ENCODE measurements around the gene CAAP1.
"Not testable (repeated sequence)": the region's sequence is repeated elsewhere in the genome, so short reads cannot be mapped to it uniquely, and the experiment has no call there.

The CAAP1 gene, protein sequence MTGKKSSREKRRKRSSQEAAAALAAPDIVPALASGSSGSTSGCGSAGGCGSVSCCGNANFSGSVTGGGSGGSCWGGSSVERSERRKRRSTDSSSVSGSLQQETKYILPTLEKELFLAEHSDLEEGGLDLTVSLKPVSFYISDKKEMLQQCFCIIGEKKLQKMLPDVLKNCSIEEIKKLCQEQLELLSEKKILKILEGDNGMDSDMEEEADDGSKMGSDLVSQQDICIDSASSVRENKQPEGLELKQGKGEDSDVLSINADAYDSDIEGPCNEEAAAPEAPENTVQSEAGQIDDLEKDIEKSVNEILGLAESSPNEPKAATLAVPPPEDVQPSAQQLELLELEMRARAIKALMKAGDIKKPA

DNA sequence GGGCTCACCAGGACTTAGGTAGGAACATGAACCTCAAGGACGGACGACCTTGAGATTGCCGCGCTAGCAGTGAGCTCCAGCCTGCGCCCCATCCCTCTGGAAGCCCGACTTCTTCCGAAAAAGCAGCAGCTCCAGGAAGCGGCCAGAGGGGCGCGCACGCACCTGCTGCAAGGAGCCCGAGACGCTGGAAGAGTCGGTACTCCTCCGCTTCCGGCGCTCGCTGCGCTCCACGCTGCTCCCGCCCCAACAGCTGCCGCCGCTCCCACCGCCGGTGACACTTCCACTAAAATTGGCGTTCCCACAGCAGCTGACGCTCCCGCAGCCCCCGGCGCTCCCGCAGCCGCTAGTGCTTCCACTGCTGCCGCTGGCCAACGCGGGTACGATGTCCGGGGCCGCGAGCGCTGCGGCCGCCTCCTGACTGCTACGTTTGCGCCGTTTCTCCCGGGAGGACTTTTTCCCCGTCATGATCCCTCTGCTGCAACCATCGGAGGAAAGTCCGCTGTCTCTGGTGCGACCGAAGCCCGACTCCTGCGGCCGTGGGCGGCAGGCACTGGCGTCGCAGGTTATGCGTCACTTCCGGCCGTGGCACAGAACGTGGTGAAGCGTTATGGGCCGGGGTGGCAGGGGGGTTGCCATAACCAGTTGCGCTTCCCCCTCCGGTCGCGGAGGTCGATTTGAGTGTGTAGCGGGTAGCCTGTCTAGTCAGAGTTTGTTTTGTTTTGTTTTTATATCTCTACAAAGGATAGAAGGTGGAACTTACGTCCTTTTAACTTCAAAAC lies at the start of gene CAAP1:
Gene CAAP1, minus strand, starts transcription at position 552 of the 779 bp plus-strand sequence. Its CDS starts 87 bp downstream, at position 465.
- DNase-seq: peak; percentile 22 to 94 (median 84)

DNA sequence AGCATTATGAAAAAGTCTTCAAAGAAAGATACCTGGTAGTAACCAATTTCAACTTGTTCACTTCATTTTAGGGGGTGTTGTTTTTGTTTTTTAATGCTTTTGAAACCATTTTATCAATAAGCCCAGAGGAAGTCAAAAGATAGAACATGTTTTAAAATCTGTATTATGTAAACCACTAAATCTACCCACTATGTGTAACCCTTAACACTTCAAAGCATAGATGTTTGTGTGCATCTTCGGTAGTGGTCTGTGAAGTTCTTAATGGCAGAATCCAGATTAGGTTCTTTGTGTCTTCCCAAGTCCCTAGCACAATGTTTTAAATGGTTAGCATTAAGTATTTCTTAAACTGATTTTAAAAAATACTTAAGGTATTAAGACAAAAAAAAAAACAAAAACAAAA lies 48.2 kb upstream of the CAAP1 start:
- DNase-seq: no peak

DNA sequence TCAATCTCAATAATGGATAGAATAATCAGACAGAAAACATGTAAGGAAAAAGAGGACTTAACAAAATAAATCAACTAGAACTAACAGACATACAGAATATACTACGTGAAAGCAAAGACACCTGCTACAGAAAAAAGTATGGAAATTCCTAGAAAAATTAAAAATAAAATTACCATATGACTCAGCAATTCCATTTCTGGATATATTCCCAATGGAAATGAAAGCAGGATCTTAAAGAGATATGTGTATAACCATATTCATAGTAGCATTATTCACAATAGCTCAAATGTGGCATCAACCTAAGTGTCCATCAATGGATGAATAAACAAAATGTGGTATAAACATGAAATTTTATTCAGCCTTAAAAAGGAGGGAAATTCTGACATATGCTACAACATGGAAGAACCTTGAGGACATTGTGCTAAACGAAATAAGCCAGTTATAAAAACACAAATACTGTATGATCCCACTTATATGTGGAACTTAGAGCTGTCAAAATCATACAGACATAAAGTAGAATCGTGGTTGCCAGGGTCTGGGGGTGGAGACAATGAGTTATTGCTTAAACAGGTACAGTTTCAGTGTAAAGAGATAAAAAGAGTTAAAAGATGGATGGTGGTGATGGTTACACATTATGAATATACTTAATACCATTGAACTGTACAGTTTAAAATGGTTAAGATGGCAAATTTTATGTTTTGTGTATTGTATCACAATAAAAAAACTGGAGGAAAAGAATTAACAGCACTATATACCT lies 47.5 kb upstream of the CAAP1 start:
- no peak for DNase-seq

DNA sequence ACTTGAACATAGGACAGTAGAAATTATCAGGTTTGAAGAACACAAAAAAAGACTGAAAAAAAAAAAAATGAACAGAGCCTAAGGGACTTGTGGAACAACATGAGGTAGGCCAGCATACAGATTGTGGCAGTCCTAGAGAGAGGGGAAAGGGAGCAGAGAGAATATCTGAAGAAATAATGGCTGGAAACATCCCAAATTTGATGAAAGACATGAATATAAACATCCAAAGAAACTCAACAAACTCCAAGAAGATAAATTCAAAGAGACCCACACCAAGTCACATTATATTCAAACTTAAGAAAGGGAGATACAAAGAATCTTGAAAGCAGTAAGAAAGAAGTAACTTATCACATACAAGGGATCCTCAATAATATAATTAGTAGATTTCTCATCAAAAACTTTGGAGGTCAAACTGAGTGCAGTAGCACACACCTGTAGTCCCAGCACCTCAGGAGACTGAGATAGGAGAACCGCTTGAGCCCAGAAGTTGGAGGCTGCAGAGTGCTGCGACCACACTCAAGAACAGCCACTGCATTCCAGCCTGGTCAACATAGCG lies 45.3 kb upstream of the CAAP1 start:
- DNase-seq: no peak

DNA sequence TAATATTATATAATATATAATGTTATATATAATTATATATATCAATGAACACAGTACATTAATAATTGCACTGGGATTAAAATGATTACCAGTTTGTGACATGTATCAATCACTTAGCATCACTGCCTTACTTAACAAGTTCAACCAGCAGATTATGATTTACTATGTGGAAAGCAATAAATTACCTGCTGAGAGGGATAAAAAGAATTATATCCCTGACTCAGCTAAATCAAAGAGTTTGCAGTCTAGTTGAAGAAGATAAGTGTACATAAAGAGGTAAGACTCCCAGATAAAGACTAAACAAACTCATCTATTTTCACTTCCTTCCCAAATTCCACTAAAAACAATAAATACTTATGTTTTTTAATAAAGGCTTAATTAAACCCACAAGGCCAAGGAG lies 43.2 kb upstream of the CAAP1 start:
- DNase-seq: no peak

DNA sequence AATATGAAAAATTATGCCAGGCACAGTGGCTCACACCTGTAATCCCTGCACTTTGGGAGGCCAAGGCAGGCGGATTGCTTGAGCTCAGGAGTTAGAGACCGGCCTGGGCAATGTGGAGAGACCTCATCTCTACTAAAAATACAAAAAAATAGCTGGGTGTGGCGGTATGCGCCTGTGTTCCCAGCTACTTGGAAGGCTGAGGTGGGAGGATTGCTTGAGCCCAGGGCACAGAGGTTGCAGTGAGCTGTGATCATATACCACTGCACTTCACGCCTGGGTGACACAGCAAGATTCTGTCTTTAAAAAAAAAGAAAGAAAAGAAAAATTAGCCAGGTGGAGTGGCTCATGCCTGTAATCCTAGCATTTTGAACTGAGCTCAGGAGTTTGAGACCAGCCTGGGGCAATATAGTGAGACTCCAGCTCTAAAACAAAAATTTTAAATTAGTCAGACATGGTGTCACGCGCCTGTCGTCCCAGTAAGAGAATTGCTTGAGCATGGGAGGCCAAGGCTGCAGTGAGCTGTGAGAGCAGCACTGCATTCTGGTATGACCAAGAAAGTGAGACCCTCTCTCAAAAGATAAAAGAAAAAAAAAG lies 36.4 kb upstream of the CAAP1 start:
- DNase-seq: no peak

DNA sequence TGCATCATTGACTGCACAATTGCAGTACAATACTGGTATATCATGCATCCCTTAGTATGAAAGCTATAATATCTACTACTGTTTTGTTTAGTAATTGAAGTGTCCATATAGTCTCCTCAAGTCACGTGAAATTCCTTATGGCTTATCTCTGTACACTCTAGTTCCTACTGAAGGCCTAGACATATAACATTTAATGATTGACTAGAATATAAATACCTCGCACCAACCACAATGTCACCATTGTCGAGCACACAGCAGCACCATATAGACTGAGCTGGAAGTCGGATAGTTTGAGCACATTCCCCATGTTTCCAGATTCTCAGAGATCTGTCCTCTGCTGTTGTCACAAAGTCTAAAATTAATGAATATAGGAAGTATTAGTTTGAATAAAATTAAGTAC lies 33.0 kb upstream of the CAAP1 start:
- no peak for DNase-seq

DNA sequence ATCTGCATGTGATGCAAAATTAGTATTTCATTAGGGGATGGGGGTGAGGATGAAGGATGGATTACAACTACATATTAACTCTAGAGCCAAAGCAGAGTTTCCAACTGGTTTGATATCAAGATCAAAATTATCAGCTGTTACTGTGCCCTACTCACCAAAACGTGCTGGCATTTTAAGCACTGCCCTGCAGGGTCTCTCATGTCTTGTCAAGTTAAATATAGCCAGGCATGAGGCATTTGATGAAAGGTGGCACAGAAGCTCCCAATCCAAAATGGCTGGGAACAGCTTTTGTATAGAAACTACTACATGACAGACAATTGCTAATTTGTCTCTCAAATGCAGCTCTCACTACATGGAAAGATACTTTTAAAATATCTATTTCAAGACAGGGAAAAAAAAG lies 27.1 kb upstream of the CAAP1 start:
- no peak for DNase-seq

DNA sequence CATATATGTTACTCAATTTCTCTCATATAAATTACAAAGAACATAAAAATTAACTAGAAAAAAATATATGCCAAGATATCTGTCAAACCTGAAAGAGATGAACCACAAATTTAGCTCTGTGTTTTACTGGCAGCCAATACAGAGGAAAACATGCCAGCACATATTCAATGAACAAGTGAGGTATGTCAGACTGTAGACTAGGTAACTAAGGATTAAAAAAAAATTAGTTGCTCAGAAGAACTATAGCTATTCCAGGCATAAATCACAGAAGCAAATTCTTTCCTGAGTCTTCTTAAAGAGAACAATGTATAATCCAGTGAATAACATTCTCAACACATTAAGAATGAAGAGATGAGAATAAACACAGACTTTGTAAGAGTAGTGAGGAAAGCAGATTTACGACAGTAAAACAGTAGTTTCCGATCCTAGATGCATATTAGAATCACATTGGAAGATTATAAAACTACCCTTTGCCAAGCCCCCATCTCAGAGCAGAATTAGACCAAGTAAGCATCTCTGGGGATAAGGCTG lies 20.6 kb upstream of the CAAP1 start:
- no peak for DNase-seq

DNA sequence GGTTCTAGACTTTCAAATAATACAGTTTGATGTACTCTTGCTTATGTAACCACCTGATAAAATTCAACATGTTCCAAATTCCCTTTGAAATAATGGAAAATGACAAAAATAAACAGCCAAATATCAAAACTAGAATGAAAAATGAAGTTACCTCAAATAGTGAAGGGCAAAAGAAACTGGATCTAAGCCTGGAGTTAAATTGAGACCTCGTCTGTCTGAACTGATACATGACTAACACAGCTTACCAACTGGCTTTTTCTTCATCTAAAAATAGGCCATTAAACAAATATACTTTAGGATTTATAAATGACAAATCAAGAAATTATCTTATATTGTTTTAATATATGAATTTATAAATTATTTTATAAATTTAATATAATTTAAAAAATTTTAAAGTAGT lies 12.1 kb upstream of the CAAP1 start:
- DNase-seq: no peak

DNA sequence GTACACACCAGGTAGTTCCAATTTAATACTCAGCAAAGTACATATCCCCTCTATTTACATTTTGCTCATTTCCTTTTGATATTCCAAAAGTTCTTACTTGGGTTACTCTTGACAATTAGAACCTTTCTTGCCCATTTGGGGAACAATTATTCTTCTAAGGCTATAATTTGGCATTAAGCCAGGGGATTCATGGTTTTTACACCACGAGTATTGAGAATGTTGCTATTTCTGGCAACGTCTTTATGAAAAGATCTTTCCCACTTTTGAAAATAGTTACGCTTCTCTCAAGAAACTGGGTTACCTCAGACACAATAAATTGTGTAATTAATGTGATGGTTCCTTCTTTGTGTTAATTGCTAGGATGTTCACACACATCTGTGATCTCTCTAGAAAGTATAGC lies 11.5 kb upstream of the CAAP1 start:
- no peak for DNase-seq

DNA sequence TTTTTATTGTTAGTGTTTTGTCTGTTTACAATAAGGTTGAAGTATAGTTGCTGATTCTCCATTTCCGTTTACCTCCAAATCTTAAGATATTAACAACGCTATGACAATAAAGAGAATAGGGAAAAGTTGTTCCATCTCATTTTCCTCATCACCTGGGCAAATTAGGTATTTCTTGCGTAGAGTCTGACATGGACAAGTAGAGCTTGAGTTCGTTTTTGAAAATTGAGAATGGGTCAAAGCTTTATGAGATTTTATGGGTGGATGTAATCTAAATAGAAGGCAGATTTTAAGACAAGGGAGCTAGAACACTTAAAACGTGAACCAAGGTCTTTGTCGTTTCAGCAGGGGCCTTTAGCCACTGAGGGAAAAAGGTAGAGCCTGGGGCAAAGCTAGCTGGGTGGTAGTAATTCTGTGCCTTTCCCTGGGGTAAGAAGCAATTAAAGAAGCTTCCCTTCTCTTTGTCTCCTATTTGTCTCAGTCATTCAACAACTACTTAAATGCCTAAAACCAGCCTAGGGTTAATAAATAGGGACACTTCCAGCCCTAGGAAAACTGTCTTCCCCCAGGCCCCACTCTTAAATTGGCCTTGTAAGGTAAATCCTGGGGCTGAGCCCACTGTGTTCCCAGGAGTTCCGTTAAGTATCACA lies 551 bp upstream of the CAAP1 start:
- DNase-seq: no peak

DNA sequence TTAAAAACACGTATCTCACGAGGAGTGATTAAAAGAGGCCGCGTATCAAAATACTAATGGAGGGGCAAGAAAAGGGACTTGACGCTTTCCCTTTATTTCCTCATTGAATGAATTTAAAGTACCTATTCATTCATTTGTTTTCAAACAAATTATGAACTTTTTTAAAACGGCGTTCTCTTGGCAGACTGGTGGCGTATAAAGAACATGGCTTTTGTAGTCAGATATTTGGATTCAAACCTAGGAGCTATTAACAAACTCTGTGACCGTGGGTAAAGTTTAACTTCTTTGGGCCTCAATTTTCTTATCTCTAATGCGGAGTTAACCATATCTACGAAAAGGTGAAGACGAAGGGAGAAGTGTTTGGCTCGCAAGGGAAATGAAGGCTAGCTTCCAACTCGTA lies 876 bp downstream of the CAAP1 start:
- no peak for DNase-seq

DNA sequence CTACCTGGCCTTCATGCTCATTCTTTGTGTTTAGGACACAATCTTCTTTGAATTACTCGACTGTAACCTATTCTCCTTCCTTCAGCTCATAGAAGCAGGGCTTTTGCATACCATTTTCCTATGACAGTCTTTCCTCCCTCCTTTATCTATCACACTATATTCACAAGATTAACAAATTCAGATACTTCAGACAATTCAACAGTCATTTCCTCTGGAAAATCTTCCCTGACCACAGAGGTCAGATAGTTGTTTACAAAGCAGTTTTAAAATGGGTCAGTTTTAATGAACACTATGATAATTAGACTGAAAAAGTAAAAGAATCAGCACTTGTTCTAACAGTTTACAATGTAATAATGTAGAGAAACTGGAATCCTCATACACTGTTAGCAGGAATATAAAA lies 4.3 kb downstream of the CAAP1 start:
- DNase-seq: no peak

DNA sequence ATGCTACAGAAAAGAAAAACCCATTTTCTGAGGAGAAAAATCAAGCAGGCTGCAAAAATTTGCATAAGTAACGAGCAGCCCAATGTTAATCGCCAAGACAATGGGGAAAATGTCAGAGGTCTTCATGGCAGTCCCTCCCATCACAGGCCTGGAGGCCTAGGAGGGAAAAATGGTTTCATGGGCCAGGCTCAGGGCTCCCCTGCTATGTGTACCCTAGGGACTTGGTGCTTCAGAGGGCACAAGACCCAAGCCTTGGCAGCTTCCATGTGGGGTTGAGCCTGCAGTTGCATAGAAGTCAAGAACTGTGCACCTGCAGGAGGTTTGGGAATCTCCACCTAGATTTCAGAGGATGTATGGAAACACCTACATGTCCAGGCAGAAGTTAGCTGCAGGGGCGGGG lies 10.4 kb downstream of the CAAP1 start:
- no peak for DNase-seq

DNA sequence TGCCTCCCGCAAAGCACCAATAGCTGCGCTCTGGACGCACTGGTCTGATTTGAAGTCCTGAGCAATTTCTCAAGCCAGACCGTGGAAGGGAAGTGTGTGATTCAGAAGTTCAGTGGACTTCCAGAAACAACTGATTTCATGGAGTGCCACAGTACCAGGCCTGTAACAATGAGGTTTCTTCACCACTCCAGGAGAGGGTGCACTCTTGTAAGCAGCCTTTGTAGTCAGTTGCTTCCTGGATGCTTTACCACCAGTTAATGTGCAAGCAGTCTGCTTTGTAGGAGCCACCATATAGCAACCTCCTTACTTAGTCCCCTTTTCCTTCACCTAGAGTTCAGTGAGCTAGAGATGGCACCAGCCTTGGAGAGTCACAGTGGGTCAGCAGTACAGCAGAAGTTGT lies 12.3 kb downstream of the CAAP1 start:
- DNase-seq: no peak

DNA sequence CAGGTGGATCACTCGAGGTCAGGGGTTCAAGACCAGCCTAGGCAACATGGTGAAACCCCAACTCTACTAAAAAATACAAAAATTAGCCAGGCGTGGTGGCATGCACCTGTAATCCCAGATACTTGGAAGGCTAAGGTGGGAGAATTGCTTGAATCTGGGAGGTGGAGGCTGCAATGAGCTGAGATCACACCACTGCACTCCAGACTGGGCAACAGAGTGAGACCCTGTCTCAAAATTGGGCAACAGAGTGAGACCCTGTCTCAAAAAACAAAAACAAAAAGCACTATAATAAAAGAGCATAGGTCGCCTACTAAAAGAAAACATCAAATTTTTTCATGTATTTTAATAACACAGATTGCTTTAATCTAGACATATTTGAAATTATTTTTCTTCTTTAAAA lies 17.4 kb downstream of the CAAP1 start:
- DNase-seq: not testable (repeated sequence)

DNA sequence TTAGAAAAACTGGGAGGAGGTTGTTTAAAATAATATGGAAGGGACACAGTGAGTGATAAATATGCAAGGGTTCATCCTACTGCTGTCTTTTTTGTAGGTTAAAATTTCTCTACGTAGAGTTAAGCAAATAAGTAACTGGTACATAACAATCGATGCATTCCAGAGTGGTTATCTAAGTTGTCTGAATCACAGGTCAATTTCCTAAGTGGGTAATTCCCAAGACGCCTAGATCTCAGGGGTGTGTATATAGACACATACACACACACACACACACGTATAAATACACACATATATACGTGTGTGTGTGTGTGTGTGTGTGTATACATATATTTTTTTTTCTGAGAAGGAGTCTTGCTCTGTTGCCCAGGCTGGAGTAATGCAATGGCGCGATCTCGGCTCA lies 22.3 kb downstream of the CAAP1 start:
- DNase-seq: no peak

DNA sequence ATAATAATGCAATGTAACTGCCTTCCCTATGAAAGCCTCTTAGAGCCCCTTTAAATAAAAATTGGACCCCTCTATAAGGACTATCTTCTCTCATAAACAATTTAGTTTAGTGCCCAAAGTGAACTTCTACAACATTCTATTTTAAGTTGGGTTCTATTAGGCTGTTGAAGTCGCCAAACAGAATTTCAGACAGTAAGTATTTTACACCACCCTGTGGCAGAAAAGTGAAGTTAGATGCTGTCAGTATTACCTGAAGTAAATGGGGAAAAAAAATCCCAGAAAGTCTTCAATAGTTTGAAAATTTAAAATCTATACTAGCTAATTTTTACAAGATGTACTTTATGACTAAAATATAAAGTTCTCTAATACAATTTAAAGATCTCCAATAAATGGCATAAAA lies 29.5 kb downstream of the CAAP1 start:
- peak in 1 of 56 donors; percentile 10 for DNase-seq

DNA sequence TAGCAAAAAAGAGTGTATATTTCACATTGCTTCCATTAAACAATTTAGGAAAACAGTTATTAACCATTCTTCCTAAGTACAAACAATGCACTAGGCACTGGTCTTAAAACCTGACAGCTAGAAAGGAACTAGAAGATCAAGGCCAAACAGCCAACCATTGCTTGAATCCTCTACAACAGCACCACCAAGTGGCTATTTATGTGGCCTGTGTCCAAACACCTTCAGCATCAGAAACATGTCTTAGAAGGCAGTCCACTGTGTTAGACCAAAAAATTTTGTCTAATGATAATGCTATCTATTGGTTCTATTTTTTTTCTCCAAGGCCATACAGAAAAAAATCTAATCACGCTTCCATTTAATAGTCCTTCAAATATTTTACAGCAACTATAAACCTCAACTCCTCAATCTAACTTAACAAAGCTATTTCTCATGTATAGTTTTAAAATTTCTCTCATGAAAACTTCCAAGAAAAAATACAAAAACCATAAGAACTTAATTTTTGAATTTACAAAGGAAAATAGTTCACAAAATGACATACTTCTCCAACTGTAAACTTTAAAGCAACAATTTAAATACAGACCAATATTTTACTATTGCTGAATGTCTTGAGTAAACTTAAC lies 36.1 kb downstream of the CAAP1 start:
- peak in 4 of 56 donors; percentile 5 to 34 (median 8) for DNase-seq

All from amygdala (tissue), 56 donors.